HL-60 (cell line): ENCODE measurements around the gene SPIRE2.

Experiments
- DNase-seq, 2 experiments: peaks; one replicate each; pipeline ENCODE4 v3.0.0-alpha.2; 2010 to 2020; ENCODE audit warnings: low read depth in 1 of 2, low spot score in 1 of 2
- H3K27ac ChIP-seq: fragments of 250-450 bp; sonication (Bioruptor Pico); replicated peaks from 2 replicates; pipeline ENCODE4 v1.5.1; 2020; ENCODE audit warnings: mild to moderate bottlenecking, moderate library complexity
- H3K27me3 ChIP-seq: fragments of 250-450 bp; sonication (Bioruptor Pico); 2 replicates; pipeline ENCODE4 v1.5.1; 2021; ENCODE audit warnings: mild to moderate bottlenecking, moderate library complexity; ENCODE audit not compliant: insufficient read depth, poor library complexity, severe bottlenecking
- H3K4me3 ChIP-seq: replicated peaks from 2 replicates; pipeline ENCODE4 v1.5.1; 2011; ENCODE audit warnings: mild to moderate bottlenecking, control low read depth, low read length; ENCODE audit not compliant: insufficient read depth
- GABPA ChIP-seq: IDR thresholded peaks from 2 replicates; pipeline ENCODE4 v1.6.1; 2012; ENCODE audit warnings: low read depth
- POLR2AphosphoS5 ChIP-seq: IDR thresholded peaks from 2 replicates; pipeline ENCODE4 v1.6.1; 2012; ENCODE audit warnings: low read depth
- SPI1 ChIP-seq: IDR thresholded peaks from 2 replicates; pipeline ENCODE4 v1.6.1; 2012; ENCODE audit warnings: low read depth, mild to moderate bottlenecking, borderline replicate concordance
- TF ChIP-seq, protein P1 (sequence below): IDR thresholded peaks from 2 replicates; pipeline ENCODE4 v1.6.1; 2012; ENCODE audit warnings: low read depth; ENCODE audit not compliant: insufficient replicate concordance
- TF ChIP-seq, protein P2 (sequence below): IDR thresholded peaks from one replicate; pipeline ENCODE4 v1.5.1; 2011; ENCODE audit warnings: low read length, control low read depth, inconsistent platforms; ENCODE audit not compliant: insufficient read depth

SPIRE2 gene

DNA sequence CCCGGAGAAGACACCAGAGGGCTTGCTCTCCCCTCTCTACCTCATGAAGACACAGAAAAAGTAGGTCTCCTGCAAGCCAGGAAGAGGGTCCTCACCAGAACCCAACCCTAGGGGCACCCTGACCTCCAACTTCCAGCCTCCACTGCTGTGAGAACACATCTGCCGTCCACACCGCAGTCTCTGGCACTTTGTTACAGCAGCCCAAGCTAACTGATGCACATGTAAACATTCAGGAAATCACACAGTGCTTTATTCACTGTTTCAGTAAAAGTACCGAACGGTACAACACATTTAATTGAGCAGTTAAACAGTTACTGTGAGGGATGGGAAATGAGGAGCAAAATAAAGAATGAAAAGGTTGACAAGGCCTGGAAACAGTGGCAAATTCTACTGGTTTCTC lies 30.1 kb upstream of the SPIRE2 start:
- no peak for DNase-seq
- Histone ChIP-seq H3K27ac (no peak overlapping the region), H3K4me3 (no peak overlapping the region), H3K27me3 (no peaks in the 10 kb centered on the region)
- TF ChIP-seq, protein P1, sequence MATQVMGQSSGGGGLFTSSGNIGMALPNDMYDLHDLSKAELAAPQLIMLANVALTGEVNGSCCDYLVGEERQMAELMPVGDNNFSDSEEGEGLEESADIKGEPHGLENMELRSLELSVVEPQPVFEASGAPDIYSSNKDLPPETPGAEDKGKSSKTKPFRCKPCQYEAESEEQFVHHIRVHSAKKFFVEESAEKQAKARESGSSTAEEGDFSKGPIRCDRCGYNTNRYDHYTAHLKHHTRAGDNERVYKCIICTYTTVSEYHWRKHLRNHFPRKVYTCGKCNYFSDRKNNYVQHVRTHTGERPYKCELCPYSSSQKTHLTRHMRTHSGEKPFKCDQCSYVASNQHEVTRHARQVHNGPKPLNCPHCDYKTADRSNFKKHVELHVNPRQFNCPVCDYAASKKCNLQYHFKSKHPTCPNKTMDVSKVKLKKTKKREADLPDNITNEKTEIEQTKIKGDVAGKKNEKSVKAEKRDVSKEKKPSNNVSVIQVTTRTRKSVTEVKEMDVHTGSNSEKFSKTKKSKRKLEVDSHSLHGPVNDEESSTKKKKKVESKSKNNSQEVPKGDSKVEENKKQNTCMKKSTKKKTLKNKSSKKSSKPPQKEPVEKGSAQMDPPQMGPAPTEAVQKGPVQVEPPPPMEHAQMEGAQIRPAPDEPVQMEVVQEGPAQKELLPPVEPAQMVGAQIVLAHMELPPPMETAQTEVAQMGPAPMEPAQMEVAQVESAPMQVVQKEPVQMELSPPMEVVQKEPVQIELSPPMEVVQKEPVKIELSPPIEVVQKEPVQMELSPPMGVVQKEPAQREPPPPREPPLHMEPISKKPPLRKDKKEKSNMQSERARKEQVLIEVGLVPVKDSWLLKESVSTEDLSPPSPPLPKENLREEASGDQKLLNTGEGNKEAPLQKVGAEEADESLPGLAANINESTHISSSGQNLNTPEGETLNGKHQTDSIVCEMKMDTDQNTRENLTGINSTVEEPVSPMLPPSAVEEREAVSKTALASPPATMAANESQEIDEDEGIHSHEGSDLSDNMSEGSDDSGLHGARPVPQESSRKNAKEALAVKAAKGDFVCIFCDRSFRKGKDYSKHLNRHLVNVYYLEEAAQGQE, result no peak
- TF ChIP-seq SPI1 (no peak), POLR2AphosphoS5 (no peak), GABPA (no peak)
- TF ChIP-seq, protein P2, sequence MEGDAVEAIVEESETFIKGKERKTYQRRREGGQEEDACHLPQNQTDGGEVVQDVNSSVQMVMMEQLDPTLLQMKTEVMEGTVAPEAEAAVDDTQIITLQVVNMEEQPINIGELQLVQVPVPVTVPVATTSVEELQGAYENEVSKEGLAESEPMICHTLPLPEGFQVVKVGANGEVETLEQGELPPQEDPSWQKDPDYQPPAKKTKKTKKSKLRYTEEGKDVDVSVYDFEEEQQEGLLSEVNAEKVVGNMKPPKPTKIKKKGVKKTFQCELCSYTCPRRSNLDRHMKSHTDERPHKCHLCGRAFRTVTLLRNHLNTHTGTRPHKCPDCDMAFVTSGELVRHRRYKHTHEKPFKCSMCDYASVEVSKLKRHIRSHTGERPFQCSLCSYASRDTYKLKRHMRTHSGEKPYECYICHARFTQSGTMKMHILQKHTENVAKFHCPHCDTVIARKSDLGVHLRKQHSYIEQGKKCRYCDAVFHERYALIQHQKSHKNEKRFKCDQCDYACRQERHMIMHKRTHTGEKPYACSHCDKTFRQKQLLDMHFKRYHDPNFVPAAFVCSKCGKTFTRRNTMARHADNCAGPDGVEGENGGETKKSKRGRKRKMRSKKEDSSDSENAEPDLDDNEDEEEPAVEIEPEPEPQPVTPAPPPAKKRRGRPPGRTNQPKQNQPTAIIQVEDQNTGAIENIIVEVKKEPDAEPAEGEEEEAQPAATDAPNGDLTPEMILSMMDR, result no peak

DNA sequence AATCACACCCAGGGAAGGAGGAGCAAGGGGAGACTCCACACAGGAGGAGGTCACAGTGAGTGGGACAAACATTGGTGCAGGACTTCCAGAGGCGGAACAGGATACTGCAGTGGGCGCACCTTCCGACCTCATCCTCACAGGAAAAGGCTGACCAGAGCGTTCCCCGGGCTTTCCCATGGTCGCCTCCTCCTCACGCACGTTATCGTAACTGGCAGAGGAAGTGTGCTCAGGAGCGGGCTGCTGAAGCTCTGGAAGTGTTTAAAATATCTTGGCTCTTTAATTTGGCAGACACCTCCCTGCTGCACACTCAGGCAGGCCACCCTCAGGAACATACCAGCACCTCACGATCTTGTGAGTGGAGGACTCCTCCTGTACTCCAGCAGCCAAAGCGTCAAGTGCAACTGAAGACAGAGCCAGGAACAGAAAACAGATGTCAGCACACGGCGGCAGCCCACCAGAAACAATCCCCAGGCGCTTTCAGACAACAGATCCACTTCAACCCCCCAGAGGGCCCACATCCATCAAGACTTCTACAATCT lies 29.4 kb upstream of the SPIRE2 start:
- TF ChIP-seq POLR2AphosphoS5, result no peak
- TF ChIP-seq GABPA, result no peak
- no peak for TF ChIP-seq SPI1
- TF ChIP-seq, protein P1, result no peak
- TF ChIP-seq, protein P2, result no peak
- no peak overlapping the region for H3K27ac ChIP-seq
- DNase-seq, result no peak

DNA sequence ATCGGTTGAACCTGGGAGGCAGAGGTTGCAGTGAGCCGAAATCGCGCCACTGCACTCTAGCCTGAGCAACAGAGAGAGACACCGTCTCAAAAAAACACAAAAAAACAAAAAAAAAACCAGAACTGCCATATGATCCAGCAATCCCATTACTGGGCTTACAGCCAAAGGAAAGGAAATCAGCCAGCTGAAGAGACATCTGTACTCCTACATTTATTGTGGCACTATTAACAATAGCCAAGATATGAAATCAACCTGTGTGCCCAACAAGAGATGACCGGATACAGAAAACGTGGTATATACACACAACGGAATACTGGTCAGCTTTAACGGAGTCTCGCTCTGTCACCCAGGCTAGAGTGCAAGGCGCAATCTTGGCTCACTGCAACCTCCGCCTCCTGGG lies 26.5 kb upstream of the SPIRE2 start:
- no peak overlapping the region for H3K27ac ChIP-seq
- TF ChIP-seq SPI1 (no peak), GABPA (no peak), POLR2AphosphoS5 (no peak)
- TF ChIP-seq, protein P2, result no peak
- TF ChIP-seq, protein P1, result no peak
- H3K4me3 ChIP-seq, result no peak overlapping the region
- no peak for DNase-seq
- no peaks in the 10 kb centered on the region for H3K27me3 ChIP-seq

More for the DNA sequence above, 29.4 kb upstream of the SPIRE2 start:
- Histone ChIP-seq H3K4me3 (no peak overlapping the region), H3K27me3 (no peaks in the 10 kb centered on the region)
